Smooth muscle cell (in vitro differentiated cells): Measurements from ENCODE around the gene DSG1. TPM values are rescaled to one million over a fixed set of nuclear protein-coding genes. Genes with fewer than 3 reads are reported as not detected.

ENCODE experiments used
- DNase-seq: peaks from one replicate; lab custom pipeline; 2025; ENCODE audit not compliant: unreplicated experiment; lab: John Stamatoyannopoulos, UW
- H2AFZ ChIP-seq: fragments of 200-600 bp; sonication (generic); 2 replicates; pipeline ENCODE4 v1.6.0; 2016; ENCODE audit warnings: antibody characterized with exemption, low read depth, mild to moderate bottlenecking
- H3F3A ChIP-seq: fragments of 200-600 bp; sonication (generic); 2 replicates; pipeline ENCODE4 v1.6.0; 2017; ENCODE audit warnings: antibody characterized with exemption, low read depth
- H3K27ac ChIP-seq: fragments of 200-600 bp; sonication (generic); 2 replicates; pipeline ENCODE4 v1.5.1; 2016; ENCODE audit warnings: low read depth, mild to moderate bottlenecking
- H3K27me3 ChIP-seq: fragments of 200-600 bp; sonication (generic); 2 replicates; pipeline ENCODE4 v1.6.1; 2016; ENCODE audit warnings: low read depth, mild to moderate bottlenecking
- H3K36me3 ChIP-seq: fragments of 200-600 bp; sonication (generic); 2 replicates; pipeline ENCODE4 v1.5.1; 2016; ENCODE audit warnings: low read depth
- H3K4me1 ChIP-seq: fragments of 200-600 bp; sonication (generic); 2 replicates; pipeline ENCODE4 v1.5.1; 2016; ENCODE audit warnings: low read depth
- H3K4me2 ChIP-seq: fragments of 200-600 bp; sonication (generic); 2 replicates; pipeline ENCODE4 v1.6.0; 2016; ENCODE audit warnings: mild to moderate bottlenecking
- H3K4me3 ChIP-seq: fragments of 200-600 bp; sonication (generic); 2 replicates; pipeline ENCODE4 v1.5.1; 2016; ENCODE audit warnings: mild to moderate bottlenecking
- H3K79me2 ChIP-seq: fragments of 200-600 bp; sonication (generic); 2 replicates; pipeline ENCODE4 v1.6.0; 2016; ENCODE audit warnings: low read depth, mild to moderate bottlenecking
- H3K9ac ChIP-seq: fragments of 200-600 bp; sonication (generic); 2 replicates; pipeline ENCODE4 v1.6.0; 2016; ENCODE audit warnings: low read depth
- H3K9me3 ChIP-seq: fragments of 200-600 bp; sonication (generic); replicated peaks from 2 replicates; pipeline ENCODE4 v1.5.1; 2016; ENCODE audit warnings: low read depth
- H4K20me1 ChIP-seq: fragments of 200-600 bp; sonication (generic); 2 replicates; pipeline ENCODE4 v1.6.0; 2016; ENCODE audit warnings: low read depth
- CTCF ChIP-seq: fragments of 200-600 bp; sonication (generic); IDR thresholded peaks from 2 replicates; pipeline ENCODE4 v1.5.1; 2017; ENCODE audit warnings: borderline replicate concordance, mild to moderate bottlenecking, antibody characterized with exemption; ENCODE audit not compliant: insufficient read depth, poor library complexity, severe bottlenecking
- WGBS: methylation state at CpG from one replicate; pipeline ENCODE4 v1.1.7; 2016; ENCODE audit warnings: low lambda C conversion rate; 5-methylcytosine and 5-hydroxymethylcytosine counted together
- polyA plus RNA-seq: library from polyadenylated mRNA; unstranded; fragments of >200 nt; fragmentation: Nextera tagmentation; extraction: Ambion mirVana; gene quantifications from 2 replicates; pipeline ENCODE4 v1.2.1, GENCODE V29; 2016
- total RNA-seq: library from RNA; depleted of rRNA; stranded (reverse); fragments of >200 nt; gene quantifications from 2 replicates; pipeline ENCODE4 v1.2.3, GENCODE V29; 2014

DSG1 gene
- total and polyA plus RNA-seq, 2 experiments from 2014 or later = 5.0 to 65.5 TPM

GRCh38 chr18:31354990-31355389 lies 37.0 kb downstream of the DSG1 start:
- WGBS = over 99% methylated on average over 8 of the region's 8 CpGs
- Histone ChIP-seq H2AFZ (no peak overlapping the region), H3K9me3 (no peaks in the 10 kb centered on the region), H3K79me2 (no peaks in the 10 kb centered on the region), H3K4me3 (no peak overlapping the region), H3F3A (no peaks in the 10 kb centered on the region), H3K27me3 (no peaks in the 10 kb centered on the region), H3K4me1 (no peaks in the 10 kb centered on the region), H3K36me3 (no peaks in the 10 kb centered on the region), H3K4me2 (no peak overlapping the region), H4K20me1 (no peaks in the 10 kb centered on the region), H3K9ac (no peak overlapping the region), H3K27ac (no peak overlapping the region)
- no peak for DNase-seq
- TF ChIP-seq CTCF = no peak

DNA sequence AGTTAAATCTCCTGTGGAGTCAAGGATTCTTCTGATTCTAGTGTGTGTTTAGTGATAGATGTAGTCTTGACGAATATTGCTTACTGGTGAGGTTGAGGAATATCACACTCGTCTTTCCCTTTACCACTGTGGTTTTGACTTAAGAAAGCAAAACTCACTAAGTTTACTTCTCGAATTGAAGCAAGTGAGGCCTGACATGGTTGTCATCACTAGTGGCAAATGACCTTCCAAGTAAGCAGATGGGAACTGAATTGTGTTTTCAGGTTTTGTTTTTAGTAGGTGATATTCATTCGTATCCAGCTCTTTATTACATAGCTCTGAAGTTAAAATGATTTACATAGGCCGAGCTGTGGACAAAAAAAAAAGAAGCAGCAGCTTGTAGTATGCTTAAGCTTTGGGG lies 38.1 kb downstream of the DSG1 start:
- no peak overlapping the region for H3K4me2 ChIP-seq
- 81% methylated on average over 5 of the region's 5 CpGs for WGBS

GRCh38 chr18:31364190-31364589 lies 46.2 kb downstream of the DSG1 start:
- Histone ChIP-seq H4K20me1 (no peaks in the 10 kb centered on the region), H3K36me3 (no peaks in the 10 kb centered on the region), H3K4me1 (no peaks in the 10 kb centered on the region), H3K27me3 (no peaks in the 10 kb centered on the region), H3F3A (no peaks in the 10 kb centered on the region), H2AFZ (no peak overlapping the region), H3K4me3 (no peak overlapping the region), H3K9me3 (no peaks in the 10 kb centered on the region), H3K4me2 (no peak overlapping the region), H3K9ac (no peak overlapping the region), H3K79me2 (no peaks in the 10 kb centered on the region), H3K27ac (no peak overlapping the region)
- TF ChIP-seq CTCF = no peak
- WGBS = 97% methylated on average over 4 of the region's 4 CpGs
- DNase-seq = no peak

More for the DNA sequence above, 38.1 kb downstream of the DSG1 start:
- H3K9ac ChIP-seq = no peak overlapping the region
- no peak for TF ChIP-seq CTCF
- H3K36me3 ChIP-seq = no peaks in the 10 kb centered on the region
- DNase-seq = no peak
- H3K4me3 ChIP-seq = no peak overlapping the region
- H3K79me2 ChIP-seq = no peaks in the 10 kb centered on the region
- H3K4me1 ChIP-seq = no peaks in the 10 kb centered on the region
- no peaks in the 10 kb centered on the region for H3K27me3 ChIP-seq
- no peak overlapping the region for H2AFZ ChIP-seq
- H3K27ac ChIP-seq = no peak overlapping the region
- no peaks in the 10 kb centered on the region for H3F3A ChIP-seq
- H4K20me1 ChIP-seq = no peaks in the 10 kb centered on the region
- no peaks in the 10 kb centered on the region for H3K9me3 ChIP-seq

- H3K4me3 ChIP-seq = no peak overlapping the region
- H3K4me1 ChIP-seq = no peaks in the 10 kb centered on the region
- H3K79me2 ChIP-seq = no peaks in the 10 kb centered on the region
- TF ChIP-seq CTCF = no peak
- no peaks in the 10 kb centered on the region for H3K36me3 ChIP-seq
- no peaks in the 10 kb centered on the region for H3K27me3 ChIP-seq
- DNase-seq = no peak
- no peaks in the 10 kb centered on the region for H4K20me1 ChIP-seq
- H3K27ac ChIP-seq = no peak overlapping the region
- no peaks in the 10 kb centered on the region for H3K9me3 ChIP-seq
- no peak overlapping the region for H3K9ac ChIP-seq
- H2AFZ ChIP-seq = no peak overlapping the region
- H3F3A ChIP-seq = no peaks in the 10 kb centered on the region
- H3K4me2 ChIP-seq = no peak overlapping the region
These were observed 51.5 kb downstream of the DSG1 start for GRCh38 chr18:31369478-31369877.
